KBM-7 (cell line): ENCODE measurements around the gene INMT.
A peak's percentile ranks its signal among the peaks of the same experiment; 100 is the strongest.

Source experiments
- DNase-seq: peaks from one replicate; pipeline ENCODE4 v3.0.0-alpha.2; 2015
- in situ Hi-C: fragments of 300-500 bp; cut with MboI; formaldehyde crosslinking; loops from 2 replicates; pipeline ENCODE4 v1.14.3; 2020; ENCODE audit warnings: low sequenced_read_pairs, low pct_unique_long_range_greater_than_20kb, mixed read lengths

The INMT gene

GRCh38 chr7:30726296-30727006 lies 25.5 kb upstream of the INMT start:
- in situ Hi-C loops: no loop called here
- no peak for DNase-seq

GRCh38 chr7:30727061-30727945 lies 24.6 kb upstream of the INMT start:
- DNase-seq: peak; percentile 48
- in situ Hi-C loops: no loop called here

DNA sequence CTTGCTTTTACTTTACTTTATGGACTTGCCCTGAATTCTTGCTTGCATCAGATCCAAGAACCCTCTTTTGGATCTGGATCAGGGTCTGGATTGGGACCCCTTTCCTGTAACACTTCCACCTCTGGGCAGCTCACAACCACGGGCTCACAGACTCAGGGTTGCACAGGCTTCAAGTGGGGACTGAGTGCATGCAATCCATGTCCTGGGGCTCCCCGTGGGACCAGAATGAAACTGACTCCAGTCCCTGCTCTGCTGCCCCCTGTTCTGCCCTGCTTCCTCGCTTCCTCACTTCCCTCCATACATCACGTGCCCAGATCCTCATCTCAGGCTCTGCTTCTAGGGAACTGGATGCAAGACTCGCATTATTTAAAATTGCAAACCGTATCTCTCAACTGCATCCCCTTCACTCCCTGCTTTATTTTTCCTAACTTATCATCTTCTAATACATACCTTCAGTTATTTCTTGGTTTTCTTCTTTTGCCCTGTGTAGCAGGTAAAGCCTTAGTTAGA lies 23.3 kb upstream of the INMT start:
- DNase-seq: no peak
- in situ Hi-C loops: no loop called here

DNA sequence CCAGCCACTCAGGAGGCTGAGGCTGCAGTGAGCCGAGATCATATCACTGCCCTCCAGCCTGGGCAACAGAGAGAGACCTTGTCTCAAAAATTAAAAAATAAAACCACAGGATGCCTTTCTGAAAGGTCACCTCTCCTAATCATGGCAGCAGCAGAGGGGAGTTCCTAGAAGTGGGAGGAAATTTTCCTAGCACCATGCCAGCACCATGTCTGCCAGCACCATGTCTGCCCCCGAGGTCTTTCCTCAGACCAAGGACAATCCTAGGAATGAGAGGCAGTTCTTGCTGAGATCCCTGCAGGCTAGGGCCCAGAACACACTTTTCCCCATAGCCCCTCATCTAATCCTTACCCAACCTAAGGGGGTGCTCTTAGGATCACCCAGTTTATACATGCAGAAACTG lies 22.3 kb upstream of the INMT start:
- no peak for DNase-seq
- in situ Hi-C loops: no loop called here

DNA sequence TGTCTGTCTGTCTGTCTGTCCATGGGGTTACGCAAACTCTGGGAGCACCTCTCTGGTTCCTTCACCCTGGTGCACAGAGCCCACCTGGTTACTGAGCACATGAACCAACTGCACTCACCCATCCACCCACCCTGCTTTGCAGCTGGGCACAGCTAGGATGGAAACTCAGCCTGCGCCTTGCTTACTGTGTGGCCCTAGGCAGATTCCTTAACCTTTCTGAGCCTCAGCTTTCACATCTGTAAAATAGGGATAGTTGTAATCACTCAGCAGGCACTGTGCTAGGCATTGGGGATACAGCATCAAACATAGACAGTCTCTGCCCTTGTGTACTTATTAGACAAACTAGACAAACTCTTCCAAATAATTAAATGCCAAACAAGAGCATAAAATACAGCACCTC lies 21.8 kb upstream of the INMT start:
- in situ Hi-C loops: no loop called here
- no peak for DNase-seq

GRCh38 chr7:30730996-30731395 lies 20.9 kb upstream of the INMT start:
- no peak for DNase-seq
- in situ Hi-C loops: no loop called here

- no peak for DNase-seq
- in situ Hi-C loops: no loop called here
Observed at GRCh38 chr7:30731581-30731980, 20.4 kb upstream of the INMT start.

DNA sequence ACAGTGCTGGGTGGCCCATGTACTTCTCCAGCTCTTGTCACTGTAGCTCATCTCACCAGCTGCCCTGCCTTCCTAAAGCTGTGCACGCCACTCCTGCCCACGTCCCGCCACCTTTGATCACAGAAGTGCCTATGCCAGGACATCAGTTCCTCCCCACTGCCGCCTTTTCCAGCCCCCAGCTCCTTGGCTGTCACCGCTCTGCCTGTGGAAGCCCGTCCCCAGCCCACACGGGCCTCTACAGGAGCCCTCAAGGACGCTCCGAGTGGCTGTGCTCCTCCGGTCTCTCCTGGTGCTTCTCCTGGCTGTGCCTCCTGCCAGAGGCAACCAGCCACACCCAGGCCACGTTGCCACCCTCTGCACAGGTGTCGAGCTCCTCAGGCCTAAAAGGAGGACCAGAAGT lies 19.3 kb upstream of the INMT start:
- in situ Hi-C loops: no loop called here

DNA sequence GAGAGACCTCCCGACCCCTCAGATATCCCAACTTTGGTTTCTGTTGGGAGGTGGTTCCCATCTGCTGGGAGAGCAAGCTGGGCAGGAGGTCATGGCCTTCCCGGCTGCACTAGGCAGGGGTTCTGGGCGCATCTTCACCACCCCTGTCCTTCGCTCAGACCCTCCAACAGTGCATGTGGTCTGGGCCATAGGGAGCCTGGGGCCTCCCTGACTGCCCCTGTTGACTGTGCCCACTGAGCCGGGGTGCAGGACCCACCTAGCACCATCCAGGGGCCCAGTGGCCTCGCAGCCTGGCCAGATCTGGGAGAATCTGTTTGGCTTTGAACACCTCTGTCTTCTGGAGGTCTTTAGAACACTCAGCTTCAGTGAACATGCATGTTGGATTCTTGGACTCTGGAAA lies 18.7 kb upstream of the INMT start:
- in situ Hi-C loops: no loop called here
- DNase-seq: no peak

More for the DNA sequence above, 19.3 kb upstream of the INMT start:
- no peak for DNase-seq

DNA sequence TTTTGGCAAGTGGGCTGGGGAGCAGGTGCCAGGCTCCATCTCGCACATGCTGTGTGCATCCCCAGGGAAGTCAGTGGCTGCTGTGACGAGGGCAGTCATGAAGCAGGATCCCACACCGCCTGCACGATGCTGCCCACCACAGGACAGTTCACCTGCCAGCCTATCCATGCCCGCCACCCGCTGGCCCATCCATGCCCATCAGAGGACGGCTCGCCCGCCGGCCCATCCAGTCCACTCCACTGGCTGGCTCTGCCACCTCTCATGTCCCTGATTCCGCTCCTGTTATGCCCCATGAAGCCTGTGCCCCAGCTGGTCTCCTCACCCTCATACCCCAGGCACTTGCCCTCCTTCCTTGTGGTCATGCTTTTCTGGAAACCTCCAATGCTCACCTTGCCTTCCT lies 18.2 kb upstream of the INMT start:
- in situ Hi-C loops: no loop called here
- no peak for DNase-seq

GRCh38 chr7:30734497-30734896 lies 17.4 kb upstream of the INMT start:
- DNase-seq: no peak
- in situ Hi-C loops: no loop called here

DNA sequence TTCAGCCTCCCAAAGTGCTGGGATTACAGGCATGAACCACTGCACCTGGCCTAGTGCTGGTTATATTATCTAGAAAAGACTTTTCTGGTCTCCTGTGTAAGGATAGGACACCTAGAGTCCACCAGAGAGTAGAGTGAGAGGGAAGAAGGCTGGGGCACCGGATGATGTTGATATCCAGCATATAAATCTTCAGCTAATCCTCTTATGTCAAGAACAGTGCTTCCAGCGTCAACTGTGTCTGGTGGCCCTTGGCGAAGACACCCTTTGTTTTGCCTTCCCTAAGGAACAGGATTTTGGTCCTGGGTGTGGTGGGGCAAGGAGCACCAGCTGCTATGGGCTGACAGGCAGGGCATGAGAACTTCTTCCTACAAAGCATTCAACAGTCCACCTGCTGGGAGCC lies 16.3 kb upstream of the INMT start:
- no peak for DNase-seq
- in situ Hi-C loops: no loop called here

DNA sequence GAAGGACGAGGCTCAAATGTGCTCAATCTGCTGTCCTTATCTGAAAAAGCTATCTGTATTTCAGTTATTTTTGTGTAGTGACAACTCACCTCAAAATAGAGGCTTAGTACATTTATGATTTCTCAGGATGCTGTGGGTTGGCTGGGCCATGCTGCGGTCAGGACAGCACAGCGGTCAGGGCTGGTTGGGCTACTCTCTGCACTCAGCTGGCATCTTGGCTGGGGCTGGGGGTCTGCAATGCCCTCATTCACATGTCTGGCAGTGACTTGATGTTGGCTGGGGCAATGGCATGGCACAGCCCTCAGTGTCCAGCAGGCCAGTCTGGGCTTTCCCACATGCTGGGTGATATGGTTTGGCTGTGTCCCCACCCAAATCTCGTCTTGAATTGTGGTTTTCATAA lies 15.6 kb upstream of the INMT start:
- no peak for DNase-seq
- in situ Hi-C loops: no loop called here

DNA sequence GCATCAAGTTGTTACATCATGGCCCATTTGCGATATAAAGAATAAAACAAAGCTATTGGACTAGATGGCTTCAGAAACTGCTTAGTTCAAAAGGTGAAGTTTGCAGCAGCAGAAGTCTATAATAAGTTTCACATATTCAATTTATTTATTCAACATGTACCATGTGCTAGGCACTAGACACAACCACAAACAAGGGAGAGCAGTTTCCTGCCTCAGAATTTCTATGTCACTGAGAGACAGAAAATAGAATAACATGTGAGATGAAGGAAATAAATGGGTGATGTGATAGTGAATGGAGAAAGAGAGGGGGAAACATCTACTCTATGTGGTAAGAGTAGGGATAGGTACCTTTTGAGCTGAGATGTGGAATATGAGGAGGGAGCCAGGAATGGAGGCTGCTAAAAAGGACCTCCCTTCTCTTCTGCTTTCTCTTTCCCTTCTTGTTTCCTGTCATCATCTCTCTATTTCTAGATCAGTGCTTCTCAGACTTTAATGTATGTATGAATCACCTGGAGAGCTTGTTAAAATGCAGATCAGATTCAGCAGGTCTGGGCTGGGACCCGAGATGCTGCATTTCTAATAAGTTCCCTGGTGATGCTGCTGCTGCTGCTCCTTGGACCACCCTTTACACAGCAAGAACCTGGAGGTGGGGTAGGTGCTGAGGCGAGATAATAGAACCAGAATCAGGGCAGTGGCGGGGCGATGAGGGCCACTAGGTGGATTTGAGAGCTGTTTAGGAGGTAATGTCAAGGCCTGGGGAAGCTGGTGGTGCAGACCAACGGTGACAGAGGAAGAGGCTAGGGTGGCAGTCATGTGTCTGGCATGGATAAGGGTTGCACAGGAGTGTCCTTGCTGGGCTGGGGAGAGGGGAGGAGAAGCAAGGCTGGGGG lies 13.7 kb upstream of the INMT start:
- in situ Hi-C loops: no loop called here
- DNase-seq: no peak

GRCh38 chr7:30739691-30740090 lies 12.2 kb upstream of the INMT start:
- DNase-seq: no peak
- in situ Hi-C loops: no loop called here

- in situ Hi-C loops: no loop called here
- DNase-seq: peak; percentile 77
Observed at GRCh38 chr7:30740417-30741181, 11.3 kb upstream of the INMT start.

DNA sequence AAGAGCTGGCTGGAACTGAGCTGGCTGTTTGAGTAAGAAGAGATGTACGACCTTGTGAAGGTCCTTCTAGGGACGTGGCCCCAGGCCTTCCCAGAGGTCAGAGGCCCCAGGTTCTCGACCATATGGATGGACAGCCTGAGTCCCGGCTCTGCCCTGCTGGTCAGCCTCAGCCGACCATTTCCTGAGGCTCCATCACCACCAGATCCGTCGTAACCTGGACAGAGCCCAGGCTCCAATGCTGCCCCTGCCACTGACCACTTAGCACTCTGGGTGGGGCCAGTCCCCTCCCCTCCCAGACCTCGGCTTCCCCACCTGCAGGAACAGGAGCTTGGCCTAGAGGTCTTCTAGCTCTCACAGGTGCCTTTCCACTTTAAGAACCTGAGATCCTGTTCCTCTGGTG lies 10.6 kb upstream of the INMT start:
- in situ Hi-C loops: no loop called here
- no peak for DNase-seq

- DNase-seq: no peak
- in situ Hi-C loops: no loop called here
Observed at GRCh38 chr7:30743371-30744074, 8.4 kb upstream of the INMT start.
